ENCODE data around the gene PPP4R2.
"Not testable (repeated sequence)": the region's sequence is repeated elsewhere in the genome, so short reads cannot be mapped to it uniquely, and the experiment has no call there.

PPP4R2 gene

DNA sequence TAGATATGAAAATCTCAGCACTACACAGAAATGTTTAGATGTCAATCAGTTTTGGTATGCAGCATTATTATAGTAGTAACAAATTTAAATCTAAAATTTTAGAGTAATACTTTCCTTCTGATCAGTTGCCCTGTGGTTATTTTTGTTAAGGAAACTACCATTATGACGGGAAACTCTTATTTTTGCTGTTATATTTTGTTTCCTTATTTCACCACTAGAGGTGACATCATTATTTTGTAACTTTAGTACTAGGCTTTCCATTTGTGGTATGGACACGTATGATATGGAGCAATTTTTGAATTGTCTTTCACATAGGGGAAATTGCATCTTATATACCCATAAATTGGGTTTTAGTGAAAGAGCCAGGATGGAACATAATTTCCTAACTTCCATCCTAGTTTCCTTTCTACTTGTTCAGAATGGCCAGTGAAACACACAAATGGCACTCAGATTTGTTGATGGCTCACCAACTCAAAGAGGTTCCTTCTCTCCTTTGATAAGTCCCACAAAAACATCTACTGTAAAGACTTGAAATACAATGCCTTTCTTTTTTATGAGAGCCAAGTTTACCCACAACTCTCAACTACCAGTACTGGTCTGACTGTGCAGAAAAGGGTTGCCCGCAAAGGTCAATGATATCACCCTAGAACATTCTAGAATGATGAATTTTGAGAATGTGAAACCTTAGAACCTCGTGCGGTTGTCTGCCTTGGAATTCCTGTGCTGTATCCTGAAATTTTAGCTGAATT is 19.4 kb upstream of the PPP4R2 start:
- no peak for DNase-seq (ENCODE audit: low spot score)

DNA sequence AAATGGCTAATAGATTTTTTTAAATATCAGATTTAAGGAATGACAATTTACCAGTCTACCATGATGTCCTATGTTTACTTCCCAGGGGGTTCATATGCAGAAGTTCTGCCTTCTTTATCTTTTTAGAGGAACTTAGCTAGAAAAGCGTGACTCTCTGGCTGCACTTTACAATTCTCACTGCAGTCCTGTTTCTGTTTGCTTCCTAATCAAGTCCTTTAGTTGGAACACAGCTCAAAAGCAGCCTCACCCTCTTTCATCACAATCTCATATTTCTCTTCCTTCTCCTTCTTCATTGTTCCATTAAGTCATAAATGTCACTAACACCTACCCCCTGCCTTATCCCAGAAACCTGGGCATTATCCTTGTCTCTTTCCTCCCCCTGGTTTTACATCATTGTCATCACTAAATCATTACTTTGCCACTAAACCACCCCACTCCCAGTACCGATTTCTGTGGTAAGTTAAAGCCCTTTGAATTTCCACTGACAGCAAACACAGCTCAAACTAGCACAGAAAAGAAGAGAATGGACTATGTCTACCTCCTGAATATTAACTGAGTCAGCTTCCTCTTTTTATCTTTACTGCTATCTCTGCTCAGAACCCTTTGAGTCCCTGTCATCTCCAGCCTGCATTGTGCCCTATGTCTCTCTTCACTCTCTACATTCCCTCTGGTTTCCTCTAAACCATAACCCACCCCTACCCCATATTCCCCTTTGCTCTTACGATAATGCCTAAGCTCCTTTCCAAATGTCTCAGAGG is 13.8 kb upstream of the PPP4R2 start:
- DNase-seq (ENCODE audit: low spot score): no peak

DNA sequence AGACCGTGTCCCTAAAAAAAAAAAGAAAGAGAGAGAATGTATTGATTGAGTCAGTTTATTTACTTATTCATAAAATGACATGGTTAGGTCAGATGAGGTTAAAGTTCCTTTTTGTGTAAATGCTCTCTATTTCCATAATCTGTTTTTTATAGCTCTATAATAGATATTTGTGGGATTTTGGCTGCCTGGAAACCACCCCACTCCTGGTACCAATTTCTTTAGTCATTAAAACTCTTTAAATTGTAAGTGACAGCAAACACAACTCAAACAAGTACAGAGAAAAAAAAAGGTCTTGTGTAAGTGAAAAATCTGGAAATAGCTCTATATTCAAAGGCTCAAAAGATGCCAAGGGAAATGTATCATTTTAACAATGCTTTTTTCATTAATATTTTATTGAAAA is 11.0 kb upstream of the PPP4R2 start:
- no peak for DNase-seq (ENCODE audit: low spot score)

GRCh38 chr3:72990701-72991395 is 5.8 kb upstream of the PPP4R2 start:
- DNase-seq (ENCODE audit: low spot score): no peak

- no peak for DNase-seq (ENCODE audit: low spot score)
These were observed 5.1 kb upstream of the PPP4R2 start for GRCh38 chr3:72991522-72991921.

GRCh38 chr3:72993391-72993790 is 3.2 kb upstream of the PPP4R2 start:
- DNase-seq (ENCODE audit: low spot score): no peak

- no peak for DNase-seq (ENCODE audit: low spot score)
These were observed 1.3 kb upstream of the PPP4R2 start for GRCh38 chr3:72995337-72995736.

DNA sequence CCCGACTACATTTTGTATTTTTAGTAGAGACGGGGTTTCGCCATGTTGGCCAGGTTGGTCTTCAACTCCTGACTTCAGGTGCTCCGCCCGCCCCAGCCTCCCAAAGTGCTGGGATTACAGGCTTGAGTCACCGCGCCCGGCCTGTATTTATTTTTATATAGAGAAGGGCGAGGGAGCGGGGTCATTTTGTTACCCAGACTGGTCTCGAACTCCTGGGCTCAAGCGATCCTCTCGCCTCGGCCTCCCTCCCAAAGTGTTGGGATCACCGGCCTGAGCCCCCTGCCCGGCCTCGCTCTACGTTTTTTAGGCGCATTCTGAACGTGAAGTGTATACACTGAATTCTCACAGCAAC is 514 bp upstream of the PPP4R2 start:
- no peak for DNase-seq (ENCODE audit: low spot score)

GRCh38 chr3:72997421-72997961 is 880 bp downstream of the PPP4R2 start:
- DNase-seq (ENCODE audit: low spot score): peak; percentile 44

- DNase-seq (ENCODE audit: low spot score): no peak
These were observed 1.9 kb downstream of the PPP4R2 start for GRCh38 chr3:72998466-72998865.

GRCh38 chr3:72999951-73000350 is 3.3 kb downstream of the PPP4R2 start:
- DNase-seq (ENCODE audit: low spot score): no peak

DNA sequence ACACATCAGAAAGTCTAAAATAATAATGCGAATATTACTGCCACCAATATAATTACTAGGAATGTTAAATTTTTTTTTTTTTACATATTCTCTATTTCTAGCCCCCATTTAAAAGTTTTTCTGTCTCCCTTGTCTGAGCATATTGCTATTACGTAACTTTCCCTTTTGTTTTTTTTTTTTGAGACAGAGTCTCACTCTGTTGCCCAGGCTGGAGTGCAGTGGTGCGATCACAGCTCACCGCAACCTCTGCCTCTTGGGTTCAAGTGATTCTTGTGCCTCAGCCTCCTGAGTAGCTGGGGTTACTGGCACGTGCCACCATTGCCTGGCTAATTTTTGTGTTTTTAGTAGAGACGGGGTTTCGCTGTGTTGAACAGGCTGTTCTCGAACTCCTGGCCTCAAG is 6.4 kb downstream of the PPP4R2 start:
- not testable (repeated sequence) for DNase-seq (ENCODE audit: low spot score)

DNA sequence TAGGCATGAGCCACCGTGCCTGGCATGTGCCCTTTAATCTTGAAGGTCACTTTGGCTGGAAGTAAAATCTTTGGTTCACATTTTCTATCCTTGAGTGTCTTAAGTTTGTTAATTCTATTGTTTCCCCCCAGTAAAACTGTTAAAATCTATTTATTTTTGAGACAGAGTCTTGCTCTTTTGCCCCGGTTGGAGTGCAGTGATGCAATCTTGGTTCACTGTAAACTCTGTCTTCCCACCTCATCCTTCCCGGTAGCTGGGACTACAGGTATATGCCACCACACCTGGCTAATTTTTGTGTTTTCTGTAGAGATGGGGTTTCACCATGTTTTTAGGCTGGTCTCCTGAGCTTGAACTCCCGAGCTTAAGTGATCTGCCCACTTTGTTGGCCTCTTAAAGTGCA is 7.7 kb downstream of the PPP4R2 start:
- no peak for DNase-seq (ENCODE audit: low spot score)

DNA sequence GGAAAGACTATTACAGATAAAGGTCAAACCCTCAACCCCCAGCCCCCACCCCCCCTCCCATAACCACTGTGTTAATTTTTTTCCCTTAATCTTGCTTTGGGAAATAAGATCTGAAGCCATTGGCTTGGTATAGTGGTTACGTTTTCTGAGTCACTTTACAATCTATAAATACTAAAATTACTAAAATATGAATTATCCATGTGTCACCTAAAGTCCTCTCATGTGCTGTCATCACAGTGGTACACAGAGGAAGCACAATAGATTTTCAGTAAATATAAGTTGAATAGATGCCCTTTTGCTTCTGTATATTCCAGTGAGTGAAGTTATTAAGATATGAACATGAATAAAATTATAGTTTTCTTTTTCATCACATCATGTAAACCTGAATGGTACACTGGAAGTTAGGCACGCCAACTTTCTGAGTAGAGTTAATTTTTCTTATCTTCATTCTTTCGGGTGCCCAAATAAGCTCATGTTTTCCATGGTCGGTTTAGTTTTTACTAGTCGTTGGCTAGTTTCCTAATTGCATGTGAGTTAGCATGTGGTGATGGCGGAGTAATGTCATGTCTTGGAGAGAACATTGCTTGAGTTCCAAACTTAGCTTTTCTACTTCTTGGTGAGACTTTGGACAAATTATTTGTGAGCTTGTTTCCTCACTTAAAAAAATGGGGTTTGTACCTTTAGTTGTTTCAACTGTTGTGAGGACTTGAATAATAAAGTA is 11.5 kb downstream of the PPP4R2 start:
- no peak for DNase-seq (ENCODE audit: low spot score)

GRCh38 chr3:73009008-73009407 is 12.4 kb downstream of the PPP4R2 start:
- no peak for DNase-seq (ENCODE audit: low spot score)

GRCh38 chr3:73009750-73010149 is 13.1 kb downstream of the PPP4R2 start:
- DNase-seq (ENCODE audit: low spot score): no peak

DNA sequence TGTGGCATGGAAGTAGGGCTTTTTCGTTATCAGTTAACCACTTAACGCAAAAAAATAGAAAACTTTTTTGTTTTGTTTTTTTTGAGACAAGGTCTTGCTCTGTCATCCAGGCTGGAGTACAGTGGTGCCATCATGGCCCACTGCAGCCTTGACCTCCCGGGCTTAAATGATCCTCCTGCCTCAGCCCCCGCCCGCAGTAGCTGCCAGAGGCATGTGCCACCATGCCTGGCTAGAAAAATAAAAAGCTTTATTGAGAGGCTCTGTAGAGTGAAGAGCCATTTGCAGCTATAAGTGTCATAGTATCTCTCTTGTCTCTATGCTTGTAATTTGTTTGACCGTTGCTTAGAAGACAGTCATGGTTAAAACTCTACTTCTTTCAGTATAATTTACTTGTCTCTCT is 13.5 kb downstream of the PPP4R2 start:
- no peak for DNase-seq (ENCODE audit: low spot score)

DNA sequence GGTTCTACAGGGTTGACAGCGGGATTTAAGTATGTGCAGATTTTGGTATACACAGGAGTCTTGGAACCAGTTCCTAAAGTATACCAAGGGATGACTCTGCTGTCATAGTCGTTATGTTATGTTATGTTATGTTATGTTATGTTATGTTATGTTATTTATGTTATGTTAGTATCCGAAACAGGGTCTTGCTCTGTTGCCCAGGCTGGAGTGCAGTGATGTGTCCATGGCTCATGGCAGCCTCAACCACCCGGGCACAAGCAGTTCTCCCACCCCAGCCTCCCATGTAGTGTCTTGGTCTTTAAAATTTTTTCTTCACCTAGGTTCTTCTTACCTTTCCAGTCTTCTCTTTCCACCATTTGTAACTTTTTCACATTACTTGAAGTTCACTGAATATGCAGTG is 21.7 kb downstream of the PPP4R2 start:
- DNase-seq (ENCODE audit: low spot score): no peak

DNA sequence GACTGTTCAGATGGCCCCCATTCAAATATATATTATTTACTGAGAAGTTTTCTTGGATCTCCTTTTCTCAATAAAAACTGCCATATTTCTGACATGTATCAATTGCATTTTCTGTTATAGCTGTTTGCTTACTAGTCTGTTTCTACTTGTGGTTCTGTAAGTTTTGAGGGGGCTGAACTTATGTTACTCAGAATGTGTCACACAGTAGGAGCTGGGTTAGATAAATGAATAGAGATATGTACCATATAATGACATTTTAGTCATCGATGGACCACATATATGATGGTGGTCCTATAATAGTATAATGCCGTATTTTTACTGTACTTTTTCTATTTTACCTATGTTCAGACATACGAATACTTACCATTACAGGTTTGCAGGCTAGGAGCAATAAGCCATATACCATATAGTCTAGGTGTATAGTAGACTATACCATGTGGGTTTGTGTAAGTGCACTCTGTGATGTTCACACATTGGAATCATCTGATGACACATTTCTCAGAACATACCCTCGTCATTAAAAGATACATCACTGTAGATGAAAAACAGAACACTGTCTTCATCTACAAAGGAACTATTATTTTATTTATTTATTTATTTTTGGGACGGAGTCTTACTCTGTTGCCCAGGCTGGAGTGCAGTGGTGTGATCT is 22.3 kb downstream of the PPP4R2 start:
- no peak for DNase-seq (ENCODE audit: low spot score)

DNA sequence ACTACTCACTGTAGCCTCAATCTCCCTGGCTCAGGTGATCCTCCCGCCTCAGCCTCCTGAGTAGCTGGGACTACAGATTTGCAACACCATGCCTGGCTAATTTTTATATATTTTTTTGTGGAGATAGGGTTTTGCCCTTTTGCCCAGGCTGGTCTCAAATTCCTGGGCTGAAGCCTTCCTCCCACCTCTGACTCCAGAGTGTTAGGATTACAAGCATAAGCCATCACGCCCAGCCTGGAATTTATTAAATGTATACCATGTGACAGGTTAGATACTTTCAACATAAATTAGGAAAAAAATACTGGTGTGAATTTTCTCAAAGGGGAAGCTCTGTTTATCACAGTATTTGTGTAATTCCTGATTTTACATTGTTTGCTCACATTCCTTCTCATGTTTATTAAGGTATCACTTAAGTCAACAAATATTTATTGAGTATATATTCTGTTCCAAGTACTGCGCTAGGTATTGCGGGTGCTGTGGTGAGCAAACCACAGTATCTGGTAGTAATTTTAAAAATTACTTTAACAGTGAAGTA is 24.8 kb downstream of the PPP4R2 start:
- no peak for DNase-seq (ENCODE audit: low spot score)

DNA sequence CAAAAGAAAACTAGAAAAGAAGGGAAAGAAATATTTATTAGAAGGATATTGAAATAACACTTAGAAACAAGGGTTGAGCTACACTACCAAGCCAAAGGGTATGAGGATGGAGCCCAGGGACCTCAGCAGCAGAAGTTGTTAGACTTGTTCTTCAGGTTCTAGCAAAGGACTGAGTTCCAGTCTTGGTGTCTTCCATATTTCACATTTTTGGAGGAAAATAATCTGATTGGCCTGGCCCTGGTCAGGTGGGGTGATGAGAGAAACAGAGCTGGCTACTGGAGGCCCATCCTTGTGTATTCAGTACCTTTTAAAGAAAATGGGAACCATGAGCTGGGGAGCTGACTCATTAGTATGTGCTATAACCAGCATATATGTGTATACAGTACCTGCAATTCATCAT is 28.2 kb downstream of the PPP4R2 start:
- DNase-seq (ENCODE audit: low spot score): peak; percentile 7
